ENCODE results near the gene DCANP1. TPM values are rescaled to one million over a fixed set of nuclear protein-coding genes. Genes with fewer than 3 reads are reported as not detected.
A peak's percentile ranks its signal among the peaks of the same experiment; 100 is the strongest.

Gene DCANP1
- total RNA-seq, 1 experiment from 2014 or later = not detected

- in situ Hi-C loops (cut with HindIII; ENCODE audit: low pct_unique_long_range_greater_than_20kb, low sequenced_read_pairs) = no loop called here
Observed at GRCh38 chr5:135448791-135449507, 1.8 kb upstream of the DCANP1 start.

GRCh38 chr5:135448071-135448739, 1.1 kb upstream of the DCANP1 start:
- DNase-seq (ENCODE audit: low read depth) = no peak
- in situ Hi-C loops (cut with HindIII; ENCODE audit: low pct_unique_long_range_greater_than_20kb, low sequenced_read_pairs) = no loop called here

More at GRCh38 chr5:135448791-135449507, 1.8 kb upstream of the DCANP1 start:
- no peak for DNase-seq (ENCODE audit: low read depth)

- DNase-seq (ENCODE audit: low read depth) = no peak
- in situ Hi-C loops (cut with HindIII; ENCODE audit: low pct_unique_long_range_greater_than_20kb, low sequenced_read_pairs) = no loop called here
Observed at GRCh38 chr5:135446615-135447014, 533 bp downstream of the DCANP1 start.

GRCh38 chr5:135446206-135446605, 942 bp downstream of the DCANP1 start:
- in situ Hi-C loops (cut with HindIII; ENCODE audit: low pct_unique_long_range_greater_than_20kb, low sequenced_read_pairs) = no loop called here

GRCh38 chr5:135445306-135445985, 1.7 kb downstream of the DCANP1 start:
- in situ Hi-C loops (cut with HindIII; ENCODE audit: low pct_unique_long_range_greater_than_20kb, low sequenced_read_pairs) = no loop called here
- no peak for DNase-seq (ENCODE audit: low read depth)

More at GRCh38 chr5:135446206-135446605, 942 bp downstream of the DCANP1 start:
- no peak for DNase-seq (ENCODE audit: low read depth)

- DNase-seq (ENCODE audit: low read depth) = no peak
- in situ Hi-C loops (cut with HindIII; ENCODE audit: low pct_unique_long_range_greater_than_20kb, low sequenced_read_pairs) = no loop called here
Observed at GRCh38 chr5:135444881-135445280, 2.3 kb downstream of the DCANP1 start.

GRCh38 chr5:135444360-135444759, 2.8 kb downstream of the DCANP1 start:
- DNase-seq (ENCODE audit: low read depth) = no peak
- in situ Hi-C loops (cut with HindIII; ENCODE audit: low pct_unique_long_range_greater_than_20kb, low sequenced_read_pairs) = no loop called here

GRCh38 chr5:135443161-135443960, 3.8 kb downstream of the DCANP1 start:
- DNase-seq (ENCODE audit: low read depth) = no peak
- in situ Hi-C loops (cut with HindIII; ENCODE audit: low pct_unique_long_range_greater_than_20kb, low sequenced_read_pairs) = no loop called here

GRCh38 chr5:135442431-135443160, 4.6 kb downstream of the DCANP1 start:
- in situ Hi-C loops (cut with HindIII; ENCODE audit: low pct_unique_long_range_greater_than_20kb, low sequenced_read_pairs) = no loop called here
- no peak for DNase-seq (ENCODE audit: low read depth)

GRCh38 chr5:135441919-135442318, 5.2 kb downstream of the DCANP1 start:
- DNase-seq (ENCODE audit: low read depth) = no peak
- in situ Hi-C loops (cut with HindIII; ENCODE audit: low pct_unique_long_range_greater_than_20kb, low sequenced_read_pairs) = no loop called here

- no peak for DNase-seq (ENCODE audit: low read depth)
- in situ Hi-C loops (cut with HindIII; ENCODE audit: low pct_unique_long_range_greater_than_20kb, low sequenced_read_pairs) = no loop called here
Observed at GRCh38 chr5:135441350-135441831, 5.8 kb downstream of the DCANP1 start.

GRCh38 chr5:135440916-135441315, 6.2 kb downstream of the DCANP1 start:
- in situ Hi-C loops (cut with HindIII; ENCODE audit: low pct_unique_long_range_greater_than_20kb, low sequenced_read_pairs) = no loop called here
- DNase-seq (ENCODE audit: low read depth) = no peak

GRCh38 chr5:135439231-135440205, 7.6 kb downstream of the DCANP1 start:
- in situ Hi-C loops (cut with HindIII; ENCODE audit: low pct_unique_long_range_greater_than_20kb, low sequenced_read_pairs) = no loop called here

GRCh38 chr5:135438636-135439221, 8.4 kb downstream of the DCANP1 start:
- in situ Hi-C loops (cut with HindIII; ENCODE audit: low pct_unique_long_range_greater_than_20kb, low sequenced_read_pairs) = no loop called here
- no peak for DNase-seq (ENCODE audit: low read depth)

More at GRCh38 chr5:135439231-135440205, 7.6 kb downstream of the DCANP1 start:
- no peak for DNase-seq (ENCODE audit: low read depth)

- DNase-seq (ENCODE audit: low read depth) = peak; percentile 35
- in situ Hi-C loops (cut with HindIII; ENCODE audit: low pct_unique_long_range_greater_than_20kb, low sequenced_read_pairs) = no loop called here
Observed at GRCh38 chr5:135437796-135438560, 9.2 kb downstream of the DCANP1 start.

- DNase-seq (ENCODE audit: low read depth) = no peak
- in situ Hi-C loops (cut with HindIII; ENCODE audit: low pct_unique_long_range_greater_than_20kb, low sequenced_read_pairs) = no loop called here
Observed at GRCh38 chr5:135437422-135437795, 9.7 kb downstream of the DCANP1 start.
